ENCODE measurements around the gene USP12.

USP12 gene

DNA sequence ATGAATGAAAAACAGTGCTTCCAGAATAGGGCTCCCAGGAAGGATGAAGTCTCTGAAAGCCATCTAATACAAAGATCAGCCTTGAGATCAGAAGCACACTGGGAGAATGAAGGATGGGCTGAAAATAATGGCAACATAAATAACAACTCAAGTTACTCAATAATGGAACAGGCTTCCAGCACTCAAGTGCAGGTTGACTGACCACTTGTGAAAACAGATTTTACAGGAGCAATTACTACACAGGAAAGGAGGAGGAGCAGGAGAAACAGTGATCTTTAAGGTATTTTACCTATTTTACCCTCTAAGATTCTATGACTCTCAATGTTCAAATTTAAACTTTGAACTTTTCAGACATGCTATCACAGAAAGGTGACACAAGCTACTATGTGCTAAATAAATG is 106.0 kb downstream of the USP12 start:
- DNase-seq: no peak

DNA sequence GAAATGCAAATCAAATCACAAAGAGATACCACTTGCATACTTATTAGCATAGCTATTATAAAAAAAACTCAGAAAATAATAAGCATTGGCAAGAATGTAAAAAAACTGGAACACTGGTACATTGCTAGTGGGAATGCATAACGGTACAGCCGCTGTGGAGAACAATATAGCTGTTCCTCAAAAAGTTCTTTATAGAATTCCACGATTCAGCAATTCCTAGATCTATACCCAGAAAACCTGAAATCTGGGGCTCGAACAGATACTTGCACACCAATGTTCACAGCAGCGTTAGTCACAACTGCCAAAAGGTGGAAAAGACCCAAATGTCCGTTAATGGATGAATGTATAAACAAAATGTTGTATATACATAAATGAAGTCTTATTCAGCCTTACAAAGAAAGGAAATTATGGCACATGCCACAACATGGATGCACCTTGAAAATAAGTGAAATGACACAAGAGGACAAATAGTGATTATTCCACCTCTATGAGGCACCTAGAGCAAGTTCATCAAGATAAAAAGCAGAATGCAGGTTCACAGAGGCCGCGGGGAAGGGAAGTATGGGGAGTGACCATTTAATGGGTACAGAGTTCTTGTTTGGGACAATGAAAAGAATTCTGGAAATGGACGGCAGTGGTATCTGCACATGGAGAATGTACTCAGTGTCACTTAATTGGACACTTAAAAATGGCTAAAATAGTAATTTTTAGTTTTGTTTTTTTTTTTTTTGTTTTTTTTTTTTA is 107.2 kb downstream of the USP12 start:
- DNase-seq: no peak

DNA sequence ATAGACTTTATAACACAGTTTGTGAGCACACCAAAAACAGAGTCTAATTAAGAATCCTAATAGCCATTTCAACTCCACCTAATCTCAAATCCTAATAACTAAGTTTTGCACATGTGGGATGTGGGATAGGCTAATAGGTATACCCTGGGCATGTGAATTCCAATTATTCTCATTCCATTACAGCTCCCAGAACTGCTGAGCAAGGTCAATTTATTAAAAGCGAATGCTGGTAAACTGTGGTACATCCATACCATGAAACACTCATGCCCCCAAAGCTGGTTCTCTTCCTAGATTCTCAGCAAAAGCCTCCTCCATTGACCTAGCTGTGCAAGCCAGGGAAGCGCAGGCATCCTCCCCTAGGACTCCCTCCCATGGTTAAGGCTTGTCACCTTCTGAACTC is 113.8 kb downstream of the USP12 start:
- DNase-seq: no peak

DNA sequence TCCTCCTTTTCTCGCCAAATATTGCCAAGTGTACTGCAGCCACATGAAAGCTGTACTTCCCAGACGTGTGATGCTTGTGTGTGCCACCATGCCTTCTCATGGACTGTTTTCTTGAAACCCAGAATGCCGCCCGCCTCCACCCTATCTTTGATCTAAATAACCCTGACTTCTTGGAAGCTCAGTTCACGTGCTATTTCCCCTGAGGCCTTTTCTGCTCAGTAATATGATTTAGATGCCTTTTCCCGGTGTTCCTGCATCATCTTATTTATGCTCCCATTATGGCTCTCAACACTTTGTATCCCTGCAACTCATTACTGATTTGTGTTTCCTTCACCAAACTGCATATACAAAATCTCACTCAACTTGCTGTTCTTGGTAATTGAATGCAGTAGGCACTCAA is 116.1 kb downstream of the USP12 start:
- DNase-seq: no peak

DNA sequence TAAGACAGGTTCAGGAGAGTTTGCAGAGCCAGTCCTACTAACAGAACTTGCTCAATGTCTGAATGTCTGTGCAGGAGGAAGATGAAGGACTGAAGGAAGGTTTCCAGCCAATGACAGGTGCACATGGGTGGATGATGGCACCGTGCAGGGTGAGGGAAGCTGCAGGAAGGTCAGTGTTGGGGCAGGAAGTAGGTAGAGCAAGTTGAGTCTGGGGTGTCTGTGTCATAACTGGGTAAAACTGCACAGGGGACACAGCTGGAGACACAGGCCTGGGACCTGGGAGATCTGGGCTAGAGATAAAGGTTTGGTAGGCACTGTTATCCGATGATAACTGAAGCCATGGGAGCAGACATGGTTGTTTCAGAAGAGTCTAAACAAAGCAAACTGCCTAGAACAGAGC is 116.9 kb downstream of the USP12 start:
- no peak for DNase-seq

DNA sequence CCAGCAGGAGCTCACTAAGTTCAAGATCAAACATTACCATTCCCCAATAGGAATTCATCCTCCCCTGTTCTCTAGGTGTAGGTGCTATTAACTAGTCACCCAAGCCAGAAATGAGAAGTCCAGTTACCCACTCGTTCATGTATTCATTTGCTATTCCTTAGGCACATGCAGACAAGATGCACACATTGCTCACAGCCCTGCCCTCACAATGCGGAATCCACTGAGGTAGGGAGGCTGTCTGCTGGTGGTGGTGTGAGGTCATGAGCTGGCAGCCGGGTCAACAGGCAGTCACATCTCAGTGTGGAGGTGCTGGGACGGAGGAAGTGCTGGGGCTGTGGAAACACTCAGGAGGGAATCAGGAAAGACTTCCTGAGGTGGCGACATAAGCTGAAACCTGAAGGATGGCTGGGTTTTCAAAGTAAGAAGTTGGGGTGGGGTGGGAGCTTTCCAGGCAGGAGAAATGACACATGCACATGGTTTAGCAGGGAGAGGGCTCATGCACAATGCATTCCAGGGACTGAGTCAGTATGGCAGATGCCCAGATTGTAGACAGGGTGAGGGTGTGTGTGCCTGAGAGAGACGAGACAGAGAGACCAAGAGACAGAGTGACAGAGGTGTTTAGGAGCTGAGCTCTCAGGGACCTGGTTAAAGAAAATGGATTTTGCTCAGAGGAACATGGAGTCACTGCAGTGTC is 117.6 kb downstream of the USP12 start:
- DNase-seq: no peak

DNA sequence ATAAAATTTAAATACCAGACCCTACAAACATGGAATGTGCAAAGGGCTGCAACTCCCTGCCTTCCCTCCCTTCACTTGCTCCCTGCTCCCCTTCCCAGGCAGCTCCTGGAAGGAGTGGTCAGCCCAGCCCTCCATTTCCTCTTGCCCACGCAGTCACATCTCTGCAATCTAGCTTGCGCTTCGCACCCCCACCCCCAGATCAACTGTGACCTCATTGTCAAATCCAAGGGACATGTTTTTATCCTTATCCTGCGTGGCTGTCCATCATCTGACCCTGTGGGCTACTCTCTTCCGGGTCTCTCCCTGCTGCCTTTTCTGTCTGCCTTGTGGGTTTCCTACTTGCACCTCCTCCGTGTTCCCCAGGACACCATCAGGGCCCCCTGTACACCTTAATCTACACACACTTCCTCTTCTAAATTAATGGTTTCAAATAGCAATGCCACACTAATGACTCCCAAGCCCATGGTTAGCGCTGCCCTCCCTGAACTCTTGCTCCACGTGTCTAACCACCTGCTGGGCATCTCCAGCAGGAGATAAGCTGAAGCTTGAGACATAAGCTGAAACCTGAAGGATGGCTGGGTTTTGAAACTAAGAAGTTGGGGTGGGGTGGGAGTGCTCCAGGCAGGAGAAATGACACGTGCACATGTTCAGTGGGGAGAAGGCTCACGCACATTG is 118.3 kb downstream of the USP12 start:
- DNase-seq: no peak

DNA sequence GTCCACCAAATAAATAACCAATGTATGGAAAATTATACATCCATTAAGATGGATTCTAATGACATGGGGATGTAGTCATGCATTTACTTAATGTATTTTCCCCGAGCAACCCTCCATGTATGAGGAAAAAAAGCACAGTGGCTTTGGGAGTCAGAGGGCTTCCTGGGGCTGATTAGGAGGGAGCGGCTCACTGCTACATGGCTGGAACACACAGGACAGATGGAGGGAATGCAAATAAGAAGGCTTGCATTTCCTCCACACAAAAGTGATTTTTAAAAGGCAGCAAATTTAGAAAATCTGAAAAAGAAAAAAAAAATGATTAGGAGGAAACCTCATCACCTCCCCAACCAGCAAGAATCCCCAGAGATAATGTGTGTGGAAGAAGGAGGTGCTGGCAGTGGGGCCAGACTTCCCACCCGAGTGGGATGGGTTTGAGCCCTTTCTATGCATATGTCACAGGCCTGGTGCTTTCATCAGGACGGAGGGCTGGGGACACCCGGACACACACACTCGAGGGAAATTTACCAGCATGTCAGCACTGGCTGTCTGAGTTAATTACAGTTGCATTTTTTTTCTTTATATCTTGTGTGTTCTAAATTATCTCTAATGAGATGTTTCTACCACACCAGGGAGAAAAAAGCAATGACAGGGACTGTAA is 118.9 kb downstream of the USP12 start:
- DNase-seq: no peak

DNA sequence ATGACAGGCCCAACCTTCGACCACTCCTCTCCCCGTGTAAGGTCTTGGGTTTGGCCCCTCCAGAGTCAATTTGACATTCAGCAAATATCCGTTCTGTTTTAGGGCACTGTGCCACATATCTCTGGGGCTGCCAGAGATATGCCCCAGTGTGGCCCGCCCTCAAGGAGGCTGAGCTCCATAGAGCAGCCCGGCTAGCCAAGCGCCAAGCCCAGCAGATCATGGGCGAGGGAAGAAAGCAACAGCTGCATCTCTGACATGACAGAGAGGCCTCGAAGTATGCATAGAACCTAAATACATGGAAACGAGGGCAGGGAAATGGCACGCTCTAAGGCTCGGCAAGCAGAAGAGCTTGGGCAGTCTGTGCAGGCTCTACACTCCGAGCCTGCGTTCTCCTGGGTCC is 124.5 kb downstream of the USP12 start:
- DNase-seq: no peak

DNA sequence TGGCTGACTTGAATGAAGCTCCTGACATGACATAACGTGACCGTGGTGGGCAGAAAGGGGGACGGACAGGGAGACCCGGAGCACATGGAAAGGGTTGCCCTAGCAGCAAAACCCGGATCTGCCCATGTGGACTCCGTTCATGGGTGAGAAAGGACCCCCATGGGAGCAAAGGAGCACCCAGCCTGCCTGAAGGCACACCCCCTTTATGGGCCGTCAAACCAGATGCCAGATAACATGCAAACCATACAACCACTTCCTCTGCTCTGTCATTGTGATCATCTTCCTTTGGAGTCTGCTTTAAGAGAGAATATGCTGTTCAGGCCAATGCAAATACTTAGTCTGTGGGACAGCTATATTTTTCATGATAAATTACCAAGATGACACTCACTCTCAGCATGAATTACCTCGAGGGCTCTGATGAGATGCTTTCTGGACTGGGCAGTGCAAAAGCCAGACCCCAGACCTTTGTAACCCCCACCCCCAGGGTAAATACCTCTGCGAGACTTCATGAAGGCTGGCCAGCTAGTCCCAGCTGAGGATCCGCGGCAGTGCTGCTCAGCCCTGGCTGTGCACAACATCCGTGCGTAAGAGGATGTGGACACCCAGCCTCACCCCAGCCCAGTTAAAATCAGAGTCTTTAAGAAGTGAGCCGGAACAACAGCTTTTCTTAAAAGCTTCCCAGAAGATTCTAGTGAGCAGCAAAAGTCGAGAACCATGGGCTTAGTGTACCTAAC is 126.6 kb downstream of the USP12 start:
- no peak for DNase-seq

DNA sequence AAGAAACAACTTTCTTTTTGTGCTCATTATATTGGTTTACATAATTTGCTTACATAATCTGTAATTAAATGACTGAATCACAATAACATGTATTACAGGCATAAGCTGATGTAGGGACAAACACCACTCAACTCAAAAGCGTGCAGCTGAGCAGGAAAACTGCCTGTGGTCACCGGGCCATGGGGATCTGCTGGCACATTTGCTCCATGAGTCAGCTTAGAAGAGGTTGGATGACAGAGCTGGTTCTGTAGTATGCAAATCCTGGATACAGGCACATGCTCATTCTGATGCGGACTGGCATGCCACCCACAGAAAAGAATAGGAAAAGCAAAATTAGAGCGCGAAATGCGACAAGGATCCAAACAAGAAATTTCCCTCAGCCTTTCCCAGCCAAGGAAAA is 128.6 kb downstream of the USP12 start:
- no peak for DNase-seq

DNA sequence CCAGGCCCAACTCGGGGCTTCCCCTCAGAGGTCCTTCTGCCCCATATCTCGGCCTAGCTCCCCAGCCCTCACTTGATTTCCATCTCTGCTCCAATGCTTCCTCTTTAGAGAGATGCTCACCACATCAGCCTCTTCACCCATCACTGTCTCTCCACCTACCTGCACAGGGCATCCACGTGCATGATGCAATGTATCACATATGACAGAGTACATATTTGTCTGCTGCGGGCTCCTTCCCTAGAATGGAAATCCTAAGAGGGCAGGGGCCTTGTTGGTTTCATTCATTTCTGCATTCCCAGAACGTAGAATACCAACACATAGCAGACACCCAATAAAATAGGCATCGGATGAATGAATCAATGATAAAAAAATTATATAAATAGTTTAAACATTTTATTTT is 130.3 kb downstream of the USP12 start:
- DNase-seq: no peak

DNA sequence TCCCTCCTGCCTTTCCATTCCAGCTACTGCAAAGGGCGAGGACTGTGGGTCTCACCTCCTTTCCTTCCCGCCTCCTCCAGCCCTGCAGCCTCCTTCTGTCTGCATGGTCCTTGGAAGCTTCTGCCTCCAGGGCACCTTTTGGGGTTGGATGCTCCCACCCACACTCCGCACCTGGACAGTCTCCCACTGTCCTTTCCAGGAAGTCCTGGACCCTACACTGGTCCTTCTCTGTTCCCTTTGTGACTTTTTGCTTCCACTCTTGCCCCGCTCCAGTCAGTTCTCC is 130.8 kb downstream of the USP12 start:
- no peak for DNase-seq

DNA sequence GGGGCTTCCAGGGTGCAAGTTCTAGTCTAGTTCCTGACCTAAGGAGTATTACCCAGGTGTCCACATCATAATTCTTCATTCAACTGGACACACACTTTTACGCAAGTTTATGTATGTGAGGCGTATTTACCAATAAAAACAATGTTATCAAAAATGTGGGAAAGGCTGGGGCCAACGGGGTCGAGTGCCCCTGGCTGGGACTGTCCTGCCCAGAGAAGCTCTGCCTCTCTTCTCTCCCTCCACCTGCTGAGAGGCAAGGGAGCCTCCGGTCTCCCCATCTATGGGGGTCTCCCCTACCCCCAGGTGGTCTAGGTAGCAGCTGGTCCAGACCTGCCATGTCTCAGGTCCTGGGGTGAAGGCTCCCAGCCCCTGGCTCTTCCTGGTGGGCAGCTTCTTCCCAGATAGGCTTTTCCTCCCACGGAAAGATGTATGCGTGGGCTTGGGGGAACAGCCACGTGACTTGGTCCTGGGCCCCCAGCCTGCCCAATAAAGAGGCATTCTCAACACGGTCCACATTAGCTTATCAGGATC is 132.4 kb downstream of the USP12 start:
- no peak for DNase-seq

DNA sequence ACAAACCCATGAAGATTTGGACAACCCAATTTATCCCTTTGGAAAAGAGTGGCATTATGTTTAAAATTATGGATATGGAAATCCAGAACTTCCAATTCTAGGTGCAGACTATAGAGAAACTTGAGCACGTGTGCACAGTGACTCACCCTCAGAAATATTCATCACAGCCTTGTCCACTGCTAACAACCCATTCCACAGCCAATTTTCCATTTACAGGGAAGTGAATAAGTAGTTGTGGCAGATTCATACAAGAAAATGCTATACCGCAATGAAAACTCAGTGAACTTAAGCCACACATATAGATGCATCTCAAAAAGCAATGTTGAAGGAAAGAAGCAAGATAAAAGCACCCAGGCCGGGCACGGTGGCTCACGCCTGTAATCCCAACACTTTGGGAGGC is 133.3 kb downstream of the USP12 start:
- no peak for DNase-seq

DNA sequence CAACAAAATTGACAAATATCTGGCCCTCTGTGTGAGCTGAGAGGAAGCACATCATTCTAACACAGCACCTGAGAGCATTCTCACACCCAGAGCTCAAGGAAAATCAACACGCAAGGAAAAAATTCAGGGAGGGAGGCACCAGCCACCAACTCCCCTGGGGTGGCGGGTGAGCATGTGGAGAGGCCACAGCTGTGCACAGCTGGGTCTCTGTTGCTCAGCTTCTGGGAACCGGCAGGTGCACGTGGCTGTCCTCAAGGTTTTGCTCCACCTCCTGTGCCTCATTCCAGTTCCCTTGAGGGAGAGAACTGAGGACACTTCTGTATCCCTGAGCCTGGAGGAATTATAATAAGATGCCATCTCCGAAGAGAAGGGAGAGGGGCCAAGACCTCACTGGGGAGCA is 134.0 kb downstream of the USP12 start:
- no peak for DNase-seq

DNA sequence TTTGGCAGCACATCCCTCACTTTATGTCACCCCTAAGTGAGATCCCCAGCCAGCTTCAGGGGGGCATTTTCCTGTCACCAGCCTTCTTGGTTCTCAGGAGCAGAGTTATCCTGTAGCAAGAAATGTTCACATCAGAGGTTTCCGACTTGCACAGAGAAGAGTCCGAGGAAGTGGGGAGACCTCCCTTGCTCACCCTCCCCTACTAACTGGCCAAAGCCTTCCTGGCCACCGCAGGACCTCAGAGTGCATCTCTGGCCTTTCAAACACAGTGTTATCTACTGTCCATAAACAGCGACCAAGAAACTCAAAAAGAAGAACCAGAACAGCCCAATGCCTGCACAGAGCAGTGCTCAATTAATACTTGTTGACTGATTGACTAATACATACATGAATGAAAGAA is 134.4 kb downstream of the USP12 start:
- DNase-seq: no peak

DNA sequence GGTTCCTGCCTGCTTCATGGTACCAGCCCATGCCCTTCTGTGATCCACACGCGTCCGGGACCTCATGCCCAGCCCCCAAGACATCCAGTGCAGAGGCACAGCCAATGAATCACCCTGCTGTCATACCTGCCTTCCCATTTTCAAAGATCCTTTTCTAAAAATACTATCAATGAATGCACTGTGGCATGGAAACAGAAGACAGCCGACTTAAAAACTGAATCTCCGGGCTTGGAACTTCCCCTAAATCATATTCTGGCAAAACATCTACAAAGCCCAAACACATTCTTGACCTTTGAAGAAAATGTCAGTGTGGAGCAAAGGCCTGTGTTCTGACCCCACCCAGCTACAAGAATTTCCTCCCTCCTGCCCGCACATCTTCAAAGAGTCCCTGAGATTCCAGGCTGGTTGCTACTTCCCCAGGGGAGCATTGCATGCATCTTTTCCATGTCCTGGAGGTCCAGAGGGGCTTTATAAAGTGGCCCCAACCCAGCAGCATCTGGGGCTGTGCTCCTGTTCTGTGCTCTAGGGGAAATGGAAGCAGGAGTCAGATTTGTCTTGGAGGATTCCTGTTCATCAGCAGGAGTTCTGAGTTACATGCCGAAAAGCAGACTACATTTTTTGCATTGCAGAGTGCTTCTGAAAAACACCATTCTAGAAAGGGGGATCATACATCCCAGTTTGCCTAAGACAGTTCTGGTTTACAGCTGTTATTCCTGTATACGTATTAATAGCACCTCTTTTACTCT is 135.2 kb downstream of the USP12 start:
- no peak for DNase-seq

DNA sequence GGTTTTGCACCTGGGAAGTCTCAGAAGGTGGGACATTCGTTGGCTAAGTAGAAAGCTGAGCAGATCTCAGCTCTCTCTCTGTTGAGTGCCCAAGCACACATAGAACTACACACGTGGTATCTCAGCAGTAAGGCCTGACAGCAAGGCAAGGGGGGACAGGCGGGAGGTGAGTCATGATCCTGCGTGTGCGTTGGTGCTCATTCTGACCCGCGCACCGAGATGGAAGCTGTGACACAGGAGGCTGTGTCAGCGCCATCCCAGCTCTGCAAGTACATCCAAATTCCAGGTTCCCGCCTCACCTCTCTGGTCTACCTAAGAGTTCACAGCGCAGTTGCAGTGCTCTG is 135.7 kb downstream of the USP12 start:
- DNase-seq: no peak

DNA sequence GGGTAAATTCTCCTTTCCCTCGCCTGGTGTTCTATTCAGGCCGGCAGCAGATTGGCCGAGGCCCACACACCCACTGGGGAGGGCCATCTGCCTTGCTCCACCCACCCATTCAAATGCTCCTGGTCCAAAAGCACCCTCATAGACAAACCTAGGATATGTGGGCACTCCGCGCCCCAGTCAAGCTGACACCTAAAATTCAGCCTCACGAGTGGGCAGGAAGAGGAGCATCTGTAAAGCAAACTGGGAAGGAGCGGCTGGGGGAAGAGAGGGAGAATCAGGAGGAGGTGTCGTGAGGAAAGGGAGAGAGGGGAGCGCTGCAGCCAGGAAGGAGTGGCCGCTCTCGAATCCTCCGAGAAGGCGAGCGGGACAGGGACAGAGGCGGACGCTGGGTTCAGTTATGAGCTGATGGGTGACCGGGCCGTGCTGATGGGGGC is 136.9 kb downstream of the USP12 start:
- no peak for DNase-seq

DNA sequence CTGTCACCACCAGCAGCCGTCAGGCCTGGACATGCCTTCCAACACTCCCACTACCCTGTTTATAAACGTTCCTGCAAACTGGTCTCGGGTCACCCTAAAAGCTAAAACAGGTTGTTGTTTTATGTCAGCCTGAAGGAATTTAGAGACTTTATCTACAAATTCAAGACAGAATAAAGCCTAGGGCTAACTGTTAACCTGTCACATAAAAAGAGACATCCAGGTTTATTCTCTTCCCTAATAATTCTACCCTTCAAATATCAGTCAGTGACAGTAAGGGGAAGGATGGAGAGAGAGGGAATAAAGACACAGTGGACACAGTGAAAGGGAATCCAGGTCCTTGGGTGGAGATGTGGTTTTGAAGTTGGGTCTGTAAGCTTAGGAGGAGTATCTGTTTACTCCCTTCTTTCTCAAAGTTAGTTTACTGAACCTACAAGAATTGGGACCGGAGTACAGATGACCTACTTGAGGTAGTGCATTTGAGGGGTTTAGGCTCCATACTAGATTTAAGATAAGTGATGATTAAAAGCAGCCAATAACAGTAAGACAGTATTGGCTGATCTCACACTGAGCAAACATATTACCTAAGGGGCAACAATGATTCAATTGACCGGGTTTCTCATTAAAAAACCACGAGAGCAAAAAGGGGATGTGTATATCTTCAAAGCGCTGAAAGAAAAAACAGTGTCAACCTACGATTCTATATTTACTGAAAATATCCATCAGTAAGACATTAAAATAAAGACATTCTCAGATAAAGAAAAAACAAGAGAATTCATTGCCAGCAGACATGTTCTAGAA is 142.7 kb downstream of the USP12 start:
- DNase-seq: no peak

Data from activated CD4-positive, alpha-beta T cell treated with anti-CD3 and anti-CD28 coated beads, Interleukin-2, amount 50 U/mL, for 1 hour (primary cell).